ENCODE results near the gene APAF1.
A peak's percentile ranks its signal among the peaks of the same experiment; 100 is the strongest.
"Not testable (repeated sequence)": the region's sequence is repeated elsewhere in the genome, so short reads cannot be mapped to it uniquely, and the experiment has no call there.

The APAF1 gene

GRCh38 chr12:98644712-98645571, at the start of gene APAF1, which contains the start of gene IKBIP:
Gene APAF1 (plus strand): TSS chr12:98645290. CDS start chr12:98648360, 3,070 bp downstream.
Gene IKBIP (minus strand): TSS chr12:98644788. CDS start chr12:98644701, 87 bp downstream.
- DNase-seq = peak; percentile 83 to 98

- DNase-seq = not testable (repeated sequence)
Measured at GRCh38 chr12:98597313-98597712, 47.8 kb upstream of the APAF1 start.

GRCh38 chr12:98601924-98602323, 43.2 kb upstream of the APAF1 start:
- DNase-seq = no peak

- no peak for DNase-seq
Measured at GRCh38 chr12:98606359-98606988, 38.6 kb upstream of the APAF1 start.

GRCh38 chr12:98610596-98610995, 34.5 kb upstream of the APAF1 start:
- DNase-seq = no peak

- DNase-seq = no peak
Measured at GRCh38 chr12:98612696-98613334, 32.3 kb upstream of the APAF1 start.

GRCh38 chr12:98618952-98619351, 26.1 kb upstream of the APAF1 start:
- no peak for DNase-seq

GRCh38 chr12:98635657-98636323, 9.3 kb upstream of the APAF1 start:
- no peak for DNase-seq

GRCh38 chr12:98637068-98637467, 8.0 kb upstream of the APAF1 start:
- DNase-seq = no peak

GRCh38 chr12:98638009-98638408, 7.1 kb upstream of the APAF1 start:
- DNase-seq = no peak

- no peak for DNase-seq
Measured at GRCh38 chr12:98639491-98639890, 5.6 kb upstream of the APAF1 start.

- not testable (repeated sequence) for DNase-seq
Measured at GRCh38 chr12:98642801-98643200, 2.3 kb upstream of the APAF1 start.

GRCh38 chr12:98644433-98644711, 718 bp upstream of the APAF1 start:
- DNase-seq = peak; percentile 52 to 69

GRCh38 chr12:98645572-98646067, 530 bp downstream of the APAF1 start:
- DNase-seq = peak; percentile 6 to 38

GRCh38 chr12:98646294-98647090, 1.4 kb downstream of the APAF1 start:
- peak in 1 of 2 experiments; percentile 21 for DNase-seq

GRCh38 chr12:98651328-98651727, 6.2 kb downstream of the APAF1 start:
- peak; percentile 63 to 64 for DNase-seq

- peak; percentile 15 to 69 for DNase-seq
Measured at GRCh38 chr12:98653866-98654493, 8.9 kb downstream of the APAF1 start.

GRCh38 chr12:98656289-98657101, 11.4 kb downstream of the APAF1 start:
- DNase-seq = no peak

GRCh38 chr12:98660521-98660920, 15.4 kb downstream of the APAF1 start:
- DNase-seq = no peak

- DNase-seq = no peak
Measured at GRCh38 chr12:98669751-98670150, 24.7 kb downstream of the APAF1 start.

GRCh38 chr12:98671459-98671858, 26.4 kb downstream of the APAF1 start:
- no peak for DNase-seq
